ENCODE results near the gene PRKCH.

- TF ChIP-seq, protein P1, sequence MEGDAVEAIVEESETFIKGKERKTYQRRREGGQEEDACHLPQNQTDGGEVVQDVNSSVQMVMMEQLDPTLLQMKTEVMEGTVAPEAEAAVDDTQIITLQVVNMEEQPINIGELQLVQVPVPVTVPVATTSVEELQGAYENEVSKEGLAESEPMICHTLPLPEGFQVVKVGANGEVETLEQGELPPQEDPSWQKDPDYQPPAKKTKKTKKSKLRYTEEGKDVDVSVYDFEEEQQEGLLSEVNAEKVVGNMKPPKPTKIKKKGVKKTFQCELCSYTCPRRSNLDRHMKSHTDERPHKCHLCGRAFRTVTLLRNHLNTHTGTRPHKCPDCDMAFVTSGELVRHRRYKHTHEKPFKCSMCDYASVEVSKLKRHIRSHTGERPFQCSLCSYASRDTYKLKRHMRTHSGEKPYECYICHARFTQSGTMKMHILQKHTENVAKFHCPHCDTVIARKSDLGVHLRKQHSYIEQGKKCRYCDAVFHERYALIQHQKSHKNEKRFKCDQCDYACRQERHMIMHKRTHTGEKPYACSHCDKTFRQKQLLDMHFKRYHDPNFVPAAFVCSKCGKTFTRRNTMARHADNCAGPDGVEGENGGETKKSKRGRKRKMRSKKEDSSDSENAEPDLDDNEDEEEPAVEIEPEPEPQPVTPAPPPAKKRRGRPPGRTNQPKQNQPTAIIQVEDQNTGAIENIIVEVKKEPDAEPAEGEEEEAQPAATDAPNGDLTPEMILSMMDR (IDR thresholded peaks at IDR 0.05; ENCODE audit: insufficient read depth, low read length, poor library complexity, severe bottlenecking) = peak; percentile 90
- no peak for TF ChIP-seq EZH2phosphoT487 (conservative IDR thresholded peaks at IDR 0.05; ENCODE audit: low read length)
Observed at GRCh38 chr14:61456720-61457119, 135.3 kb downstream of the PRKCH start.

All from SU-DHL-6 (cell line).